GM12801 (cell line): ENCODE results near the gene CCDC141.

Source experiments
- CTCF ChIP-seq: IDR thresholded peaks from one replicate; pipeline ENCODE4 v1.5.1; 2011; ENCODE audit warnings: control low read depth; ENCODE audit not compliant: insufficient read length; ENCODE audit errors: extremely low read depth

Gene CCDC141

GRCh38 chr2:178895872-178896271 is 154.1 kb downstream of the CCDC141 start:
- TF ChIP-seq CTCF, result no peak

- TF ChIP-seq CTCF, result no peak
These were observed 154.8 kb downstream of the CCDC141 start for GRCh38 chr2:178895171-178895570.

GRCh38 chr2:178892751-178893625 is 156.9 kb downstream of the CCDC141 start:
- TF ChIP-seq CTCF, result no peak

GRCh38 chr2:178891959-178892485 is 157.9 kb downstream of the CCDC141 start:
- TF ChIP-seq CTCF, result no peak

GRCh38 chr2:178891265-178891958 is 158.5 kb downstream of the CCDC141 start:
- TF ChIP-seq CTCF, result peak; percentile 55

- no peak for TF ChIP-seq CTCF
These were observed 163.9 kb downstream of the CCDC141 start for GRCh38 chr2:178886006-178886405.

- no peak for TF ChIP-seq CTCF
These were observed 165.5 kb downstream of the CCDC141 start for GRCh38 chr2:178884440-178884839.
